GM23338 (cell line): ENCODE results near the gene SEPTIN3. TPM values are rescaled to one million over a fixed set of nuclear protein-coding genes. Genes with fewer than 3 reads are reported as not detected.

Experiments
- ATAC-seq: fragments of 200-7000 bp; cut with Tn5 transposase; 3 replicates; pipeline ENCODE4 v1.9.1; 2020
- DNase-seq: peaks from one replicate; pipeline ENCODE4 v3.0.0-alpha.2; 2015; ENCODE audit warnings: low spot score
- H2AFZ ChIP-seq: fragments of 200-600 bp; sonication (generic); 2 replicates; pipeline ENCODE4 v1.8.0; 2016; ENCODE audit warnings: antibody characterized with exemption, mild to moderate bottlenecking, moderate library complexity
- H3F3A ChIP-seq: fragments of 200-600 bp; sonication (generic); replicated peaks from 2 replicates; pipeline ENCODE4 v1.8.0; 2017; ENCODE audit warnings: antibody characterized with exemption, mixed run types, low read depth
- H3K27ac ChIP-seq: fragments of 200-600 bp; sonication (generic); 2 replicates; pipeline ENCODE4 v1.6.1; 2016; ENCODE audit warnings: low read depth
- H3K27me3 ChIP-seq: fragments of 200-600 bp; sonication (generic); 2 replicates; pipeline ENCODE4 v1.8.0; 2016; ENCODE audit warnings: mild to moderate bottlenecking, mixed run types, moderate library complexity; ENCODE audit not compliant: insufficient read depth
- H3K36me3 ChIP-seq: fragments of 200-600 bp; sonication (generic); 2 replicates; pipeline ENCODE4 v1.8.0; 2016; ENCODE audit warnings: mild to moderate bottlenecking; ENCODE audit not compliant: insufficient read depth
- H3K4me1 ChIP-seq: fragments of 200-600 bp; sonication (generic); 2 replicates; pipeline ENCODE4 v1.8.0; 2016; ENCODE audit warnings: mild to moderate bottlenecking, moderate library complexity; ENCODE audit not compliant: insufficient read depth
- H3K4me2 ChIP-seq: fragments of 200-600 bp; sonication (generic); 2 replicates; pipeline ENCODE4 v1.7.1; 2017; ENCODE audit warnings: mixed run types
- H3K4me3 ChIP-seq: fragments of 200-600 bp; sonication (generic); 2 replicates; pipeline ENCODE4 v1.6.1; 2016; ENCODE audit warnings: mixed run types
- H3K79me2 ChIP-seq: fragments of 200-600 bp; sonication (generic); replicated peaks from 2 replicates; pipeline ENCODE4 v1.8.0; 2017; ENCODE audit warnings: mild to moderate bottlenecking; ENCODE audit not compliant: insufficient read depth
- H3K9me2 ChIP-seq: fragments of 200-600 bp; sonication (generic); 2 replicates; pipeline ENCODE4 v1.8.0; 2017; ENCODE audit not compliant: insufficient read depth
- H4K20me1 ChIP-seq: fragments of 200-600 bp; sonication (generic); replicated peaks from 2 replicates; pipeline ENCODE4 v1.8.0; 2017; ENCODE audit warnings: mild to moderate bottlenecking; ENCODE audit not compliant: insufficient read depth
- H3K27ac Mint-ChIP-seq: 2 replicates; pipeline ENCODE4 v1.8.0; 2020; ENCODE audit warnings: inconsistent platforms, mild to moderate bottlenecking, moderate library complexity, mixed read lengths
- H3K27me3 Mint-ChIP-seq: 3 replicates; pipeline ENCODE4 v1.8.0; 2022; ENCODE audit warnings: low read depth, mild to moderate bottlenecking, moderate library complexity, mixed read lengths, inconsistent platforms; ENCODE audit not compliant: insufficient read depth, poor library complexity
- H3K36me3 Mint-ChIP-seq: 3 replicates; pipeline ENCODE4 v1.8.0; 2021; ENCODE audit warnings: low read depth, mild to moderate bottlenecking, inconsistent platforms, moderate library complexity, mixed read lengths
- H3K4me1 Mint-ChIP-seq: 3 replicates; pipeline ENCODE4 v1.8.0; 2020; ENCODE audit warnings: mild to moderate bottlenecking, inconsistent platforms, mixed read lengths
- H3K4me3 Mint-ChIP-seq: 3 replicates; pipeline ENCODE4 v1.8.0; 2021; ENCODE audit warnings: moderate library complexity, mild to moderate bottlenecking, inconsistent platforms, mixed read lengths
- H3K9me3 Mint-ChIP-seq: 3 replicates; pipeline ENCODE4 v1.8.0; 2020; ENCODE audit warnings: moderate library complexity, mild to moderate bottlenecking, inconsistent platforms, mixed read lengths
- CREB1 ChIP-seq: fragments of 250-450 bp; sonication (Bioruptor Pico); IDR thresholded peaks from 2 replicates; pipeline ENCODE4 v1.5.0; 2020; ENCODE audit warnings: low read depth, mild to moderate bottlenecking, moderate library complexity
- CTCF ChIP-seq, 2 experiments: fragments of 200-600 bp in 1 of 2; sonication (generic) in 1 of 2; conservative IDR thresholded peaks; 2 replicates each; pipeline versions ENCODE4 v1.5.1 to v1.6.1; 2016 to 2017; ENCODE audit warnings: antibody characterized with exemption in 2 of 2, low read depth in 2 of 2, mild to moderate bottlenecking in 2 of 2, moderate library complexity in 1 of 2
- ETS1 ChIP-seq: IDR thresholded peaks from 2 replicates; pipeline ENCODE4 v1.6.1; 2016; ENCODE audit warnings: antibody characterized with exemption
- EZH2 ChIP-seq: fragments of 200-600 bp; sonication (generic); IDR thresholded peaks from one replicate; pipeline ENCODE4 v1.8.0; 2017; ENCODE audit warnings: antibody characterized with exemption, mild to moderate bottlenecking, low read depth; ENCODE audit not compliant: unreplicated experiment
- EZH2phosphoT487 ChIP-seq: fragments of 200-600 bp; sonication (generic); IDR thresholded peaks from one replicate; pipeline ENCODE4 v1.8.1; 2018; ENCODE audit warnings: antibody characterized with exemption; ENCODE audit not compliant: unreplicated experiment
- JUNB ChIP-seq: IDR thresholded peaks from one replicate; pipeline ENCODE4 v1.6.1; 2016; ENCODE audit warnings: antibody characterized with exemption; ENCODE audit not compliant: unreplicated experiment
- POLR2AphosphoS5 ChIP-seq: IDR thresholded peaks from 2 replicates; pipeline ENCODE4 v1.6.1; 2016; ENCODE audit warnings: antibody characterized with exemption, low read depth
- REST ChIP-seq: IDR thresholded peaks from one replicate; pipeline ENCODE4 v1.6.1; 2018; ENCODE audit warnings: antibody characterized with exemption; ENCODE audit not compliant: unreplicated experiment
- ZNF114 ChIP-seq: fragments of 250-450 bp; sonication (Bioruptor Pico); IDR thresholded peaks from 2 replicates; pipeline ENCODE4 v1.5.0; 2020; ENCODE audit warnings: mild to moderate bottlenecking, moderate library complexity
- ZNF331 ChIP-seq: fragments of 250-450 bp; sonication (Bioruptor Pico); IDR thresholded peaks from 2 replicates; pipeline ENCODE4 v1.5.0; 2020; ENCODE audit warnings: low read depth, mild to moderate bottlenecking, moderate library complexity
- ZNF462 ChIP-seq: fragments of 250-450 bp; sonication (Bioruptor Pico); IDR thresholded peaks from 2 replicates; pipeline ENCODE4 v1.5.0; 2020; ENCODE audit warnings: mild to moderate bottlenecking, moderate library complexity
- polyA plus RNA-seq: library from polyadenylated mRNA; unstranded; fragments of >200 nt; fragmentation: Nextera tagmentation; extraction: Ambion mirVana; gene quantifications from 2 replicates; pipeline ENCODE4 v1.2.1, GENCODE V29; 2016
- total RNA-seq: library from RNA; depleted of rRNA; stranded (reverse); fragments of >200 nt; shearing (Covaris generic); gene quantifications from 2 replicates; pipeline ENCODE4 v1.2.3, GENCODE V29; 2014

The SEPTIN3 gene
- total and polyA plus RNA-seq, 2 experiments from 2014 or later = 16.4 to 28.4 TPM

- no peak for TF ChIP-seq ZNF462
Measured at GRCh38 chr22:41974691-41975290, 5.5 kb downstream of the SEPTIN3 start (continued).

- H3K4me3 Mint-ChIP-seq = peak overlapping the region; percentile 63
- no peaks in the 10 kb centered on the region for H3K36me3 ChIP-seq
- H3K27ac ChIP-seq = no peak overlapping the region
- peaks cover 33% of the 10 kb centered on the region for H3K27me3 Mint-ChIP-seq
- H3F3A ChIP-seq = 0 out of 2 replicates have a peak, but pooled peaks cover 4% of the 10 kb centered on the region
- DNase-seq (no peak), ATAC-seq (no peak)
- H3K4me1 Mint-ChIP-seq = peaks cover 17% of the 10 kb centered on the region
- H3K36me3 Mint-ChIP-seq = no peaks in the 10 kb centered on the region; the same call in 2 of the 3 replicates
- peaks cover 15% of the 10 kb centered on the region for H3K4me1 ChIP-seq
- H4K20me1 ChIP-seq = no peaks in the 10 kb centered on the region; the same call in 1 of the 2 replicates
- no peaks in the 10 kb centered on the region for H3K79me2 ChIP-seq
- H3K4me2 ChIP-seq = peak overlapping the region; percentile 85; the same call in 1 of the 2 replicates
- peak overlapping the region; percentile 70; the same call in 1 of the 2 replicates for H3K4me3 ChIP-seq
- H2AFZ ChIP-seq = no peak overlapping the region
- H3K9me2 ChIP-seq = no peaks in the 10 kb centered on the region
- H3K9me3 Mint-ChIP-seq = no peaks in the 10 kb centered on the region
- no peak overlapping the region for H3K27ac Mint-ChIP-seq
- peaks cover 37% of the 10 kb centered on the region for H3K27me3 ChIP-seq
- TF ChIP-seq EZH2 (no peak), ZNF331 (CRISPR knock-in tag) (no peak), REST (no peak), CTCF (conservative IDR thresholded peaks at IDR 0.05; ENCODE audit: low read depth in 2 of 2) (no peak), ETS1 (no peak), JUNB (no peak), ZNF114 (CRISPR knock-in tag) (no peak), EZH2phosphoT487 (no peak), CREB1 (CRISPR knock-in tag) (no peak), POLR2AphosphoS5 (no peak)
Measured at GRCh38 chr22:41975299-41976069, 6.2 kb downstream of the SEPTIN3 start.
